KMS-11 (cell line): ENCODE measurements around the gene RPP25L.

Source experiments
- H2AFZ ChIP-seq: fragments of 200-600 bp; sonication (generic); 2 replicates; pipeline ENCODE4 v1.6.1; 2016; ENCODE audit warnings: antibody characterized with exemption, mixed run types, low read depth
- H3K27ac ChIP-seq: fragments of 200-600 bp; sonication (generic); 2 replicates; pipeline ENCODE4 v1.6.1; 2016; ENCODE audit warnings: mild to moderate bottlenecking, mixed run types
- H3K27me3 ChIP-seq: fragments of 200-600 bp; sonication (generic); 2 replicates; pipeline ENCODE4 v1.6.1; 2017; ENCODE audit warnings: mild to moderate bottlenecking, low read depth, mixed run types, moderate library complexity; ENCODE audit not compliant: insufficient read depth
- H3K36me3 ChIP-seq: fragments of 200-600 bp; sonication (generic); 2 replicates; pipeline ENCODE4 v1.6.1; 2017; ENCODE audit warnings: mild to moderate bottlenecking, mixed run types; ENCODE audit not compliant: insufficient read depth
- H3K4me1 ChIP-seq: fragments of 200-600 bp; sonication (generic); 2 replicates; pipeline ENCODE4 v1.6.1; 2016; ENCODE audit warnings: mild to moderate bottlenecking, low read depth, mixed run types; ENCODE audit not compliant: poor library complexity, severe bottlenecking
- H3K4me2 ChIP-seq: fragments of 200-600 bp; sonication (generic); 2 replicates; pipeline ENCODE4 v1.7.0; 2016; ENCODE audit warnings: mild to moderate bottlenecking, mixed run types
- H3K4me3 ChIP-seq: fragments of 200-600 bp; sonication (generic); IDR thresholded peaks from 2 replicates; pipeline ENCODE4 v1.6.1; 2017; ENCODE audit warnings: low read depth, low read length, mixed read lengths; ENCODE audit not compliant: insufficient read depth
- H3K79me2 ChIP-seq: fragments of 200-600 bp; sonication (generic); 2 replicates; pipeline ENCODE4 v1.6.1; 2016; ENCODE audit warnings: low read depth, mixed run types; ENCODE audit not compliant: insufficient read depth
- H3K9ac ChIP-seq: fragments of 200-600 bp; sonication (generic); 2 replicates; pipeline ENCODE4 v1.6.1; 2016; ENCODE audit warnings: mild to moderate bottlenecking, mixed run types
- H4K20me1 ChIP-seq: fragments of 200-600 bp; sonication (generic); 2 replicates; pipeline ENCODE4 v1.6.1; 2016; ENCODE audit warnings: mild to moderate bottlenecking, mixed run types; ENCODE audit not compliant: insufficient read depth
- CTCF ChIP-seq: fragments of 200-600 bp; sonication (generic); conservative IDR thresholded peaks from 2 replicates; pipeline ENCODE4 v1.6.1; 2017; ENCODE audit warnings: low read depth, mild to moderate bottlenecking, antibody characterized with exemption, low read length, moderate library complexity, mixed read lengths

The RPP25L gene

DNA sequence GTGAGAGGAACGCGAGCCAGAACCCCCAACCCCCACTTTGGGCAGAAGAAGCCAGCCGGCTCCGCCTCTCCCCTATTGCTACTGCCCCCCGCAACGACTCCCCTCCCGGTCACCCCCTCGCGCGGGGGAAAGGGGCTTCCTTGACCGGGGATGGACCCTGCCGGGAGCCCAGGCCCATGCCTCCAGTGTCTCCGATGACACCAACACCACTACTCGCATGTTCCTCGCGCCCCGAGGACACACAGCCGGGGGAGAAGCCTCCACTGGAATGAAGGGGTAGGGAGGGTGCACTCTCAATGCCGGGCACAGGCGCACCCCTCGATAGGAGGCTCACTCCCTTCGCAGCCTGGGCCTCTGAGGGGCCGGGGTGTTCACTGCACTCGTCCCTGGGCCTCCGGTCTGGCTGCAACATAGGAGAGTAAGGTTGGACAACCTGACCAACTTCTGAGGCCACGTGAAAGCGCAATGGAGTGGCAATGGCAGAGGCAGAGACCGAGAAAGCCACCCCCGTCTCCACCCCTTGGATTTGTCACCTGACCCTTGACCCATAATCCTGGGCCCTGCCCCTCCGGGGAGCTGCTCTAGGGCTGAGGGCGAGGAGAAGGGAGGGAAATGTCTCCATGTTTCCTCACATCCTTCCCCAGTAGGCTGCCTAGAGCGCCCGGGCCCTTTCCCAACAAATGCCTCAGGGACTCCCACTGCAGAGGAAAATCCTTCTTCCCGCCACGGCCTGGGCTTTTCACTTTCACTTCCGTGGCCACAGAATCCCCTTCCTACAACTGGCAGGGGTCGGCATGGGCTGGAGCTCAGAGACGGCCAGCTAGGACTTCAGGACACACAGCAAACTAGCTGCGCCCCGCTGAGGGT, 21.3 kb downstream of the RPP25L start:
- Histone ChIP-seq H3K36me3 (no peaks in the 10 kb centered on the region), H3K4me2 (peak overlapping the region; percentile 84), H3K4me1 (no peaks in the 10 kb centered on the region), H3K27me3 (peaks cover 50% of the 10 kb centered on the region), H3K27ac (no peak overlapping the region), H4K20me1 (no peaks in the 10 kb centered on the region), H3K4me3 (no peak overlapping the region), H2AFZ (peak overlapping the region; percentile 49), H3K9ac (no peak overlapping the region), H3K79me2 (no peaks in the 10 kb centered on the region)
- no peak for TF ChIP-seq CTCF

GRCh38 chr9:34589636-34590380, 22.1 kb downstream of the RPP25L start, which contains the start of gene CNTFR:
CNTFR (minus strand) TSS chr9:34589724; CDS start chr9:34568981, 20,743 bp downstream.
- Histone ChIP-seq H3K27me3 (peaks cover 57% of the 10 kb centered on the region), H3K79me2 (no peaks in the 10 kb centered on the region), H3K4me3 (no peak within 1 kb of the TSS), H2AFZ (no peak within 1 kb of the TSS), H3K36me3 (no peaks in the 10 kb centered on the region), H3K4me1 (no peaks in the 10 kb centered on the region), H4K20me1 (no peaks in the 10 kb centered on the region), H3K4me2 (no peak within 1 kb of the TSS), H3K27ac (no peak within 1 kb of the TSS), H3K9ac (no peak within 1 kb of the TSS)
- TF ChIP-seq CTCF: no peak

GRCh38 chr9:34588671-34589635, 22.9 kb downstream of the RPP25L start:
- Histone ChIP-seq H4K20me1 (no peaks in the 10 kb centered on the region), H3K79me2 (no peaks in the 10 kb centered on the region), H3K9ac (no peak overlapping the region), H3K27me3 (peaks cover 65% of the 10 kb centered on the region), H3K4me2 (no peak overlapping the region), H3K4me1 (no peaks in the 10 kb centered on the region), H2AFZ (no peak overlapping the region), H3K4me3 (no peak overlapping the region), H3K36me3 (no peaks in the 10 kb centered on the region), H3K27ac (no peak overlapping the region)
- no peak for TF ChIP-seq CTCF

DNA sequence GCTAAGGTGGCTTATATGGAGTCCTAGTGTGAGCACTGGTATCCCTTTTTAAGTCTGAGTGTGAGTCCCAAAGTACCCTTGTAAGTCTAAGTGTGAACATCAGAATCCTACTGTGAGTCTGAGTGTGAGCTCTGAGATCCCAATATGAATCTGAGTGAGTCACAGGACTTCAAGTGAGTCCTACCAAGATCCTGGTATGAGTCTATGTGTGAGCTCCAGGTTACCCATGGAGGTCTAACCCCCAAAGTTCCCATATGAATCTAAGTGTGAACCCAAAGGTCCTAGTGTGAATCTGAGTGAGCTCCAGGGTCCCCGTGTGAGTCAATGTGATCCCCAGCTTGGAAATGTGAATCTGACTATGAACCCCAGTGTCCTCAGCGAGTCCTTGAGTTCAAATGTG, 24.6 kb downstream of the RPP25L start:
- H3K4me1 ChIP-seq: no peaks in the 10 kb centered on the region
- no peak overlapping the region for H3K27ac ChIP-seq
- no peak overlapping the region for H3K9ac ChIP-seq
- H3K27me3 ChIP-seq: peaks cover 61% of the 10 kb centered on the region
- no peak overlapping the region for H3K4me2 ChIP-seq
- H2AFZ ChIP-seq: no peak overlapping the region
- no peak for TF ChIP-seq CTCF
- H3K36me3 ChIP-seq: no peaks in the 10 kb centered on the region
- no peaks in the 10 kb centered on the region for H4K20me1 ChIP-seq
- H3K79me2 ChIP-seq: no peaks in the 10 kb centered on the region
- H3K4me3 ChIP-seq: no peak overlapping the region
